Measurements from ENCODE around the gene MAML3.

MAML3 gene

DNA sequence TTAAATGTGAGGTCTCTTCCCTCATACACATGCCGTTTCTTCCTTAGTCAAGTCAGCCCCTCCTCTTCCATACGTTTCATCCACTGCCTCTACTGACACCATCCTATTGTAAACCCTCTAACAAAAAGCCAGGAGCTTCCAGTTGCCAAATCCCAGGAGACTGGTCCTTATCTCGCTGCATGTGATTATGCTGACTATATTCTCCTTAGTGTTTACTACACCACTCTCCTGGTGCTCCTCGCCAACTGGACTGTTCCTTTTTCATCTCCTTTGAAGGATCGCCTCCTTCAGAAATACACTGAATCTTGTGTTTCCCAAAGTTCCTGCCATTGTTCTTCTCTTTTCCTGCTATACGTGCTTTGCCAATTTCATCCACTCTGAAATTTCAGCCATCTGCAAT is 27.7 kb downstream of the MAML3 start:
- no peak for DNase-seq (ENCODE audit: low read depth in 2 of 2)

GRCh38 chr4:140125374-140125773 is 28.6 kb downstream of the MAML3 start:
- DNase-seq (ENCODE audit: low read depth in 2 of 2), result no peak

GRCh38 chr4:140123666-140124377 is 30.2 kb downstream of the MAML3 start:
- DNase-seq (ENCODE audit: low read depth in 2 of 2), result no peak

GRCh38 chr4:140122891-140123290 is 31.1 kb downstream of the MAML3 start:
- DNase-seq (ENCODE audit: low read depth in 2 of 2), result no peak

- DNase-seq (ENCODE audit: low read depth in 2 of 2), result no peak
Observed at GRCh38 chr4:140121646-140122045, 32.3 kb downstream of the MAML3 start.

DNA sequence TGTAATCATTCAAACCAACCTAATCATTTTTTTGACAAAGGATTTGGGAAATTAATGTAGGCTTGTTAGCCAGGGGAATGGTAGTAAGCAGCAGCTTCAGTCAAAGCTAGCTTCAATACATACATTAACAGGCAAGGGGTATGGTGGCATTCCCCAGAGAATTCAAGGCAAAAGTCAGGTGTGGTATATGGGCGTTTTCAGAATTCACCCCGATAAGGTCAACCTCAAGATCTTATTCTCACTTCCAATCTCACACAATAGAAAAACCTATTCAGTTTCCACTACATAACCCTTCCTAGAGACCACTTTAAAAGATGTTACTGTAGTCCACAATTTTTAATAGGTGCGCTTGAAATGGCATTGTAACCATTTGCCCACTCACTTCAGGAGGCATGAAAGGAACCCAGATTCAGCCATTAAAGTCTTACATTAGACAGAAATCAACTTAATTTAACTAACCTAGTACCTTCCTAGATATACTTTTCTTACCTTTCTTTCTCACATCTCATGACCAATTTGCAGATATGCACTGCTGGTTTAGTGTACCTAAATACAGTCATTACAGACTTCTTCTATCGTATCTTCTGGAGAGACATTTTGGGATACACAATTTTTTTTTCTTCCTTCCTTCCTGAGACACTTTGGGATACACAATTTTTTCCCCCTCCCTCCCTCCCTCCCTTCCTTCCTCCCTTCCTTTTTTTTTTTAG is 34.9 kb downstream of the MAML3 start:
- no peak for DNase-seq (ENCODE audit: low read depth in 2 of 2)

GRCh38 chr4:140117947-140118346 is 36.0 kb downstream of the MAML3 start:
- DNase-seq (ENCODE audit: low read depth in 2 of 2), result no peak

GRCh38 chr4:140116442-140117104 is 37.4 kb downstream of the MAML3 start:
- no peak for DNase-seq (ENCODE audit: low read depth in 2 of 2)

DNA sequence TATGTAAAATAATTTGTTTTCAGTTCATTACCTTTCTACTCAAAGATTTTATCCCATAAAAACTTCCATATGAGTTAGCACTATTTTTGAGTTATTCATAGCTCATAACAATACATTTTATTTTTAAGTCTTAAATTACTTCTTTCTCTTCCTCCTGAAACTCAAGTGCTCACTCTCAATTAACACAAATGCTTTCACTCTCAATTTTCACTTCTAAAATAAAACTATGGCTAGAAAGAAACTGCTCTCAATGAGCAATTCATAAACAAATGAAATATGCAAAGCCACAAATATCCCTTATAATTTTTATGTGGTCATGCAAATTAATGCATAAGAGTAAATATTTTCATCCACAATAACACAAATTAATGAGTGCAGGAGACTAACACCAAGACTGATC is 38.8 kb downstream of the MAML3 start:
- DNase-seq (ENCODE audit: low read depth in 2 of 2), result no peak

DNA sequence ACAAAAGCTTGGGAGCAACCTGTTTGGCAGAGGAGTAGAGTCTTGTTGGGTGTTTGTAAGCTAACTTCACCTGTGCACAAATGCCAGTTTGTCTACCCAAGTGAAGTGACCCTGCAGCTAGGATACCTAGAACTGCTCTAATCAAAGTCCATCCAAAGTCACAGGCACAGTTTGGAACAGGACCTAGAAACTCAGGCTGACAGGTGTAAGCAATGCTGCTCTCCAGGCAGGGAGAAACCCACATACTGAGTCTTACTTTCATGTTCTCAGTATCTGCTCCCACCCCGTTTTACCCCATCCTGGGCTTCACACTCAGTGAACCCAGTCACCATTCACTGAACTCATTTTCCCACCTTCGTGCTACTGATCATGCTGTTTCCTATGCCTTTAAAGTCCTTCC is 40.3 kb downstream of the MAML3 start:
- no peak for DNase-seq (ENCODE audit: low read depth in 2 of 2)

- no peak for DNase-seq (ENCODE audit: low read depth in 2 of 2)
Observed at GRCh38 chr4:140112576-140112975, 41.4 kb downstream of the MAML3 start.

GRCh38 chr4:140111256-140111655 is 42.7 kb downstream of the MAML3 start:
- no peak for DNase-seq (ENCODE audit: low read depth in 2 of 2)

DNA sequence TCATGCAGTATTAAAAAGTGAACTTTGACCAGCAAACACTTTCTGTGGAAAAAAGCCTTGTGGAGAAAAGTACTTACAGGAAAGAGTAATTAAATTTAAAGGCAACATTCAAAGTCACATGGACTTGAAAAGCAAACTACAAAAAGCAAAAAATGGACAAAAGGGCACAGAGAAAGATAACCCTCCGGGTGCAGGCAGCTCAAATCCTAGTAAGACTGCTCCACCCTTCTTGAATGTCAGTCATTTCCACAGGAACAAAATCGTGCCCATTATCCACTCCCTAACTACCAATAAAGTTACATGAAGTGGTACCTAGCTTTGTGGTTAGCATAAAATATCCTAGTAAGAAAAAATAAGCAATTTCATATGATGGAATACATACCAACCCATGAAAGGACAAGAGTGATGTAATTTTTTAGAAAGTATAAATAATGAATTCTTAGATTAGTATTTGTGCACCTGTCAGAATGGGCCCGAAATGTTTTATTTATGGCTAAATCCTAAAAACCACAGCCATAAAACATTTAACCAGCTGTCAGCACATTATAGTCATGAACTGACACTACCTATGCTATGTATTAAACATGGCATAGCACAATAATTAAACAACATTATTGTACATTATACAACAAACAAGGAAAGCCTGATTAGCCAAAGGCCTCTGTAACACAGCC is 43.3 kb downstream of the MAML3 start:
- DNase-seq (ENCODE audit: low read depth in 2 of 2), result no peak

DNA sequence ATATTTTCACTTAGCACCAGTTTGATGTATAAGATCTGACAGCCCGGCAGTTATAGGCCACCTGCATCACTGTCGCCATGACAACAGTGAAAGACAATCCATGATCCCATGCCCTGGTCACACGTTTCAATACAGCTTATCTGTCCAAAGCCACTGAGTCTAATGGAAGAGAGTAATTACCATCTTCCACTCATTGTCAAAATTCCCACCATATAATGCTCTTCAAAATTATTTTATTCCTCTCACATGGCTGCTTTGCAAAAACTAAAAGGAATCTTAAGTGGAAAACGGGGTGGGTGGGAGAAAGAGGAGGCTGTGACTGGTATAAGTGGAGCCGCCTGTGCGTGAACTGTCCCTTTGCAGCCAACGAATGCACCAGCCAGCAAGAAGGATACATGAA is 44.2 kb downstream of the MAML3 start:
- no peak for DNase-seq (ENCODE audit: low read depth in 2 of 2)

DNA sequence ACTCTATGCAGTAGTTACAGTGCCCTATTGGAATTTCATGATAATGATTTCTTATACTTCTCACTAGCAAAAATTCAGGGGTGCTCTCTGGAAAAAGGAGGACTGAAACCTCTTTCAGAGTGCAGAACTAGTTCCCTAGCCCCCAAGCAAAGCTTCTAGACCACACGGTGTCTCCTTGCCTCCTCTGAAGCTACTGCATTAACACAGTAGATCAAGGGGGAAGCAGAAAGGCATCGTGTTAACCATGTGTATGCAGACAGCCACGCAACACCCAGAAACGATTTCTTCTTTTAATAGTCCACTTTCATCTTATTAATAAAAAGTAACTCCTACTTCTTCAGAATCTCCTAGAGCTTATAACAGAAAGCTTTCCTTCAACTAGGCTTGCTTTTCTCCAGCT is 44.7 kb downstream of the MAML3 start:
- no peak for DNase-seq (ENCODE audit: low read depth in 2 of 2)

DNA sequence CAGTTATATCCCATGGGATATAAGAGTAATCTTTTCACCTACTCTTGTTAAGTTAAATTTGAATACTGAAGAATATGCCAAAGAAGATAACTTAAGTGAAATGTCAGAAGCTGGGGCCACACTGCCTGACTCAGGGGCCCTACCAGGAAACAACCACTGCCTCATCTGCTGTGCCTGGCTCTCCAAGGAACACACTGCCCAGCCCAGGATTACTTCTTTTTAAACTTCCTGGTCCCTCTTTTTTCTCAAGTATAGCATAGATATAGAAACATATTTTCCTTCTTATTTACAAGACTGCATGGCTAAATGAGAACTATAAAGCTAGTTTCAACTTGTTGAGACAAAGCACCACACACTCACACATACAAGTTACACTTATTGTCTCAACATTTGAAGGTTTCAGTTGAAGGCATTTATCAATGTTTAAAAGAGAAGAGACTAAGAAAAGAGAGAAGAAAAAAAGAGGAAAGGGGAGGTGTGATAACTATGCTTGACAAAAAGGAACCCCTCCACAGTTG is 45.2 kb downstream of the MAML3 start:
- DNase-seq (ENCODE audit: low read depth in 2 of 2), result no peak

GRCh38 chr4:140108243-140108642 is 45.7 kb downstream of the MAML3 start:
- no peak for DNase-seq (ENCODE audit: low read depth in 2 of 2)

DNA sequence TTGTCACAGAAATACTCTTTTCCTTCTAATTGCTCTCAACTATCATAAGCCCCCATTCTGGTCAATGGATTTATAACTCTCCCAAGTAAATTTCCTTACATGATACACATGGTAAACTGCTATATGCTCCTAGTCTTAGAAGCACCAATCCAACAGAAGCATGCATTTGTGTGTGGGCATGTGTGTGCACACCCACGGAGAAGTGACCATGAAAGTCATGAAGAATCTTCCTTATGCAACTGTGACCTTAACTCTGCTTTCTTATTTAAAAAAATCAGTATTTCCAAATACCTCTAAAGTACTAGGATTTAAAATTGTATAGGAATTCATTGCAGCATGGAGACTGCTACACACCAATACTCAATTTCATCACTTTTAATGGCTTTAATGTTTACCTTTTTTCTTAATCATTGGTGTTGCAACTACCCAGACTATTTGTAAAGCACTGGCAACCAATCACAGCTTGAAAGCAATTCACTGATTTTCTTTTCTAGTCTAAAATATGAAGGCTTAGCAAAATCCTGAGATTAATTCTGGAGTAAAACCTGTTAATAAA is 47.6 kb downstream of the MAML3 start:
- no peak for DNase-seq (ENCODE audit: low read depth in 2 of 2)

DNA sequence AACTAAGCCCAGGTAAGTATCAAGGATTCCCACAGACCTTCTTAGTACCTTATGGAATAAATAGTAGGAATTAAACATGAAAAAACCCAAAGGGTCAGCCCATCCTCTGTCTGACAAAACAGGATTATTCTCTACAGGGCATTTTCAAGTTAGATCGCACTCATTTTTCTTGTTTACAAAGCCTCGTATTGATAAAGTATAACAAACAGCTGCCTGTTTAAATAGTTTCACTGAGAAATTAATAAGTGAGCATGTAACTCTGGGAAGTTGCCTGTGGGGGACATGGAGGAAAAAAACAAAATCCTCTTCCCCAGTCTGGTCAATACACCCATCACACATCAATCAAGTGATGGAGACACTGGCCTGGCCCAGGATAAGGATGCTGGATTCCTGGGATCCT is 48.5 kb downstream of the MAML3 start:
- DNase-seq (ENCODE audit: low read depth in 2 of 2), result no peak

DNA sequence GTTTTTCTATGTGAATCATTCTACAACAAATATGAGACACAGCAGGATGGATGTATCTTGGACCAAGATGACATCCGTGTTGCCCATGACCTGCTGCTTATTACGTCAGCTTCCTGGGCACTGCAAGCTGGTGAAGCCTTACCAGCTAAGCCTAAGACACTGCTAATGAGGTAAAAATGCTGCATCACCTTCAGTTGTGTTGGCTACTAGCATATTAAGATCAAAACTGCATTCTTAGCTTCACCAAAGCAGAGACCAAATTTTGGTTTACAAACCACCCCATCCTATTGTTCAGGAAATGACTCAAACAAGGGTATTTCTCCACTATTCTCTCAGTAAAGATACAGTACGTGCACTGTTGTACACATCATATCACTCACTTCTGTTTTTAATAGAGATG is 50.3 kb downstream of the MAML3 start:
- DNase-seq (ENCODE audit: low read depth in 2 of 2), result peak in 1 of 2 donors; percentile 37

- DNase-seq (ENCODE audit: low read depth in 2 of 2), result no peak
Observed at GRCh38 chr4:140102421-140102820, 51.6 kb downstream of the MAML3 start.

- no peak for DNase-seq (ENCODE audit: low read depth in 2 of 2)
Observed at GRCh38 chr4:140100771-140101170, 53.2 kb downstream of the MAML3 start.
